ENCODE results near the gene NRXN3.
"Not testable (repeated sequence)": the region's sequence is repeated elsewhere in the genome, so short reads cannot be mapped to it uniquely, and the experiment has no call there.

NRXN3 gene

GRCh38 chr14:78417532-78417931 lies 247.4 kb downstream of the NRXN3 start:
- DNase-seq = no peak

GRCh38 chr14:78424311-78424710 lies 254.1 kb downstream of the NRXN3 start:
- DNase-seq = no peak

GRCh38 chr14:78425330-78425729 lies 255.2 kb downstream of the NRXN3 start:
- no peak for DNase-seq

GRCh38 chr14:78425782-78426181 lies 255.6 kb downstream of the NRXN3 start:
- DNase-seq = no peak

GRCh38 chr14:78432046-78432445 lies 261.9 kb downstream of the NRXN3 start:
- DNase-seq = no peak

GRCh38 chr14:78437448-78437847 lies 267.3 kb downstream of the NRXN3 start:
- not testable (repeated sequence) for DNase-seq

GRCh38 chr14:78440356-78440894 lies 270.3 kb downstream of the NRXN3 start:
- no peak for DNase-seq

- no peak for DNase-seq
Measured at GRCh38 chr14:78443834-78444233, 273.7 kb downstream of the NRXN3 start.

- DNase-seq = no peak
Measured at GRCh38 chr14:78445275-78445674, 275.1 kb downstream of the NRXN3 start.

- no peak for DNase-seq
Measured at GRCh38 chr14:78446807-78447206, 276.6 kb downstream of the NRXN3 start.

GRCh38 chr14:78448164-78449094 lies 278.3 kb downstream of the NRXN3 start:
- peak; percentile 66 for DNase-seq

GRCh38 chr14:78450669-78451318 lies 280.6 kb downstream of the NRXN3 start:
- DNase-seq = no peak

GRCh38 chr14:78451319-78451695 lies 281.1 kb downstream of the NRXN3 start:
- no peak for DNase-seq

GRCh38 chr14:78455896-78456435 lies 285.8 kb downstream of the NRXN3 start:
- no peak for DNase-seq

- no peak for DNase-seq
Measured at GRCh38 chr14:78469947-78470346, 299.8 kb downstream of the NRXN3 start.

- DNase-seq = no peak
Measured at GRCh38 chr14:78479127-78479780, 309.1 kb downstream of the NRXN3 start.

- no peak for DNase-seq
Measured at GRCh38 chr14:78484028-78484427, 313.9 kb downstream of the NRXN3 start.

GRCh38 chr14:78486081-78486480 lies 315.9 kb downstream of the NRXN3 start:
- no peak for DNase-seq

GRCh38 chr14:78486621-78487020 lies 316.4 kb downstream of the NRXN3 start:
- DNase-seq = no peak

- DNase-seq = not testable (repeated sequence)
Measured at GRCh38 chr14:78487573-78487972, 317.4 kb downstream of the NRXN3 start.

- no peak for DNase-seq
Measured at GRCh38 chr14:78488938-78489337, 318.8 kb downstream of the NRXN3 start.

GRCh38 chr14:78491048-78491447 lies 320.9 kb downstream of the NRXN3 start:
- DNase-seq = no peak

GRCh38 chr14:78498062-78498595 lies 328.0 kb downstream of the NRXN3 start:
- no peak for DNase-seq
